ENCODE data around the gene PCMT1.
A peak's percentile ranks its signal among the peaks of the same experiment; 100 is the strongest.
"Not testable (repeated sequence)": the region's sequence is repeated elsewhere in the genome, so short reads cannot be mapped to it uniquely, and the experiment has no call there.

Gene PCMT1

DNA sequence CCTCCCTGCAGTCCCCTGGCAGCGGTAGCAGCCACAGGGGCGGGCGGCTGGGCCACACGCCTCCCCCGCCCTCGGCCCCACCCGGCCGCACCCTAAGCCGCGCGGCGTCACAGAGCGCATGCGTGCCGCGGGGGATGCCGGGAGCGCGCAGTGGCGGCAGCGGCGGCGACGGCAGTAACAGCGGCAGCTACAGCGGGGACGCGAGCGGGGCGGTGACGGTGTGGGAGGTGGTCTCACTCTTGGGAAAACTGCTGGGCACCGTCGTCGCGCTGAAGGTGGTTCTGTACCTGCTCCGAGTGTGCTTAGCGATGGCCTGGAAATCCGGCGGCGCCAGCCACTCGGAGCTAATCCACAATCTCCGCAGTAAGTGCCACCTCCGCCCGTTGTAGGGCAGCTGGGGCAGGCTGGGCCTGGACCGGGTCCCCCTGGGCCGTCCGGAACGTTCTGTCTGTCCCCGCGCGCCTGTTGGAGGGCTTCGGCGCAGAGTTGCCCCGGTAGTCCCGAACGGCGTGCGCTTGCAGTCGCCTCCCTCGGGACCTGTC is at the start of gene PCMT1:
Gene PCMT1, plus strand, starts transcription at position 148 of the 542 bp plus-strand sequence. Its CDS starts 161 bp downstream, at position 309.
- DNase-seq = peak; percentile 68

DNA sequence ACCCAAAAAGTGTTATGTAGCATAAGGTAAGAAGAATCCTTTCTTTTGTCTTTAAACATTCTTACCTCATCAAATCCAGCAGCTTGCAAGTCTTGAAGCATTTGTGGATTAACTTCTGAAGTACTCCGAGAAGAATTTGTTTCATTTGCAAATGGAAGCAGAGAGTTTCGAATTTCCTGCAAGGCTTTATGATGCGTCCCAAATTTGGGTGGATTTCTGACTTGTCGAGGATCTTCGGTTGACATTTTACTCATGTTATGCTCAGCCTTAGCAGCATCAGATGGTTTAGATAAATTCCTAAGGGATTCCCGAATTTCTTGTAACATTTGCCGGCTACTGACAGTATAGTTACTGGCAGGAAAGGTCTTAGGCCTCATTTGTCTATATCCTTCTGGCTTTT is 47.8 kb upstream of the PCMT1 start:
- DNase-seq = no peak

DNA sequence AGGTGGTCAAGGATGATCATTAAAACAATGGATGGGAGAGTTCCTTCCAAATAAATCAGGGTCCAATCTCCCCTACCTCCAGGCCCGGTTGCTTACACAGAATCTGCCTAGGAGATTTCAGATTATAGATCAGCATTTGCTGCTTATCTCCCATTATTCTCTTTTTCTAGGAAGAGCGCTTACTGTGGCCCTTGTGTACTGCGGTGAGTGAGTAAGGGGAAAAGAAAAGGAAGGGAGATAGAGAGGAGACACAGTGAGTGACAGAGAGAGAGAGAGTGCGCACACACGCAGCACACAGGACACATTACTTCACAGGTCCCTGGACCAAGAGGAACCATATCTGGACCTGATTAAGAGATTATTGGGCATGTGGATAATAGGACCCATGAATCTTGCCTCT is 37.8 kb upstream of the PCMT1 start:
- no peak for DNase-seq

DNA sequence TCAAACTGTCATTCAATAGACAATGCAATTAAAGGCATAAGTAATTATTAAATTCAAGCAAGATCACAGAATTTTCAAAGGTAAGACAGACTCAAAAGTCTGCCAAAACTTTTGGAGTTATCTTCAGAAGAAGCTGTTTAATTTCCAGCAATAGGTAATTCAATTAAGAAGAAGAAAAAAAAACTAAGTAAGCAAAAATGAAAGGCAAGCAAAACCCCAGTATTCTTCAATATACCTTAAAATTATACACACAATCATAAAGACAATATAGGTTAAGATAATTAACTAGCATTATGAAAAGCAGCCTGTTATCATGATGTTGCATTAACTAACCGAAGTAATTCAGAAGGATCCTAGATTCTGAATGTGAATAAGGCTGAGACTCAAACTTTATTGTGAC is 35.1 kb upstream of the PCMT1 start:
- no peak for DNase-seq

DNA sequence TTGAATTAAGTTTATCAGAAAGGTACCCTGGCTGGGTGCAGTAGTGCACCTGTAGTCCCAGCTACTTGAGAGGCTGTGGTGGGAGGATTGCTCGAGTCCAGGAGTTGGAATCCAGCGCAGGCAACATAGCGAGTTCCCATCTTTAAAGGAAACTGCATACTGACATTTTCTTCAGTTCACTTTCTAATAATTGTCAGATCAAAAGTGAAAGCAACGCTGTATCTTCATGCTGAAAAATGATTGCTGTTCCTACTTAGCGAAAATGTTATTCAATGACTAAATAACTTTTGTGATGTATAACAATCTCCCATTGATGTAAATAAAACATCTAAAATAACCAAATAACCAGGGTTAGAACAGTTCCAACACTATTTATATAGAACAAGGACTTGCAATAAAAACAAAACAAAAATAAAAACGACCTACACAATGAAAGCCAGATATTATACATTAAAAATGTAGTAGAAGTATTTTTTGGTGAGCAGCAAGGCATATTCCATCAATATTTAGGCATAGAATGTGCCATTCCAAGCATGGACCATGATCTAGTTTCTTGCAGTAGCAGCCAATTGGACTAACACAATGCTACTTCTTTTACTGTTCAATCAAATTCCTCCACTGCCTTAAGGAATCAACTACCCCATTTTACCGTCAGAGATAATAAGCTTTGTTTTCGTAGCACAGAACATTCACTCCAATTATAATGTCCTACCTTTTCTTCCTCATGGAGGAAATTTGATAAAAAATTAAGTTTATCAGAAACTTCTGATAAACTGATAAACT is 33.2 kb upstream of the PCMT1 start:
- DNase-seq = no peak

DNA sequence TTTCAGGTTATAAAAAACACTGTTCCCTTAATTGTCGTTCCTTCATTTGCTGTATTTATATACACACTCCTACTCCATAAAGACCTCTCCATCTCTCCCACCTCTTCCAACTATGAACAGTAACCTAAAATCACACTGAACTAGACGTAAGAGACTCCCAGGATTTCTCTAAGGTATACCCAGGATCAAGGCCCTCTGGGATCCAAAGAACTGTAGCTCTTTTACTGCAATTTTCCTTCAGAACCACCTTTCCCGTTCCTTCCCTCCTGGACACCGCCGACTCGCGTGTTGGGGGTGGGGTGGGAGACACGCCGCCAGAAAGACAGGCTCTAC is 32.3 kb upstream of the PCMT1 start:
- DNase-seq = no peak

DNA sequence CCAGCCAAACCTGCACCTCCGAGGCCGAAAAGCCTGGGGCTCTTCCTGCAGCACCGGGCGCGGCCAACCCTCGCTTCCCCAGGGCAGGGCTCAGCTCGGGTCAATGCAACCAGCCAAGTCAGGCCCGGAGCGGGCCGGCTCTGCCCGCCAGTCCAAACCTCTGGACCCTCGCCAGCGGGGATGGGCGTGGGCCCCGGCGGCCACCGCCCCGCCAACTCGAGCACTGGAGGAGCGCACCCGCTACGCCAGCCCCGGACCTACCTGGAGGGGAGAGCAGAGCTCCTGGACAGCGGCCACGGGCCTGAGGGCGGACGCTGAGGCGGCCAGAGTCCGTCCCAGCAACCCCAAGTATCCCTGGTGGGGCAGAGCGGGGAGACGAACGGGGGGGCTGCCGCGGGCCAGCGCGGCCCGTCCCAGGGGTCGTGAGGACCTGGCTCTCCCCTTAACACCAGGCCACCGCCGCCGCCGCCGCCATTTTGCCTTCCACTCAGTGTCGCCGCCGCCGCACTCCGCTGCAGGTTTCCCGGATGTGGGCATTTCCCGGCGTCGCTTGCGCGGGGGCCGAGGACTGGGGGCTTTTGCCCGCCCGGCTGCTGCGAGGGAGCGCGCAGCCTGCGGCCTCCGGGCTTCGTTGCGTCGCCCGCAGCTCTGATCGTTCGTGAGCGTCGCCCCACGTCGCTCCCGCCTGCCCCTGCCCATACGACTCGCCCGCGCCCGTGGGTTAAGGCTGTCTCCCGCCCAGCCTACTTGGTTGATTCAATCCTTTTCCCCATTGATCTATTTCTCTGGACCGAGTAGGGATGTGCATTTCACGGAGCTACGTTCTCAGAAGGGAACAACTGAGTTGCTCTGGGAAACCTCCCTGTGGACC is 31.7 kb upstream of the PCMT1 start, which contains the start of gene LATS1:
Gene LATS1, minus strand, starts transcription at position 514 of the 871 bp plus-strand sequence. CDS start 15,975 bp downstream, outside the sequence.
- peak; percentile 68 for DNase-seq

DNA sequence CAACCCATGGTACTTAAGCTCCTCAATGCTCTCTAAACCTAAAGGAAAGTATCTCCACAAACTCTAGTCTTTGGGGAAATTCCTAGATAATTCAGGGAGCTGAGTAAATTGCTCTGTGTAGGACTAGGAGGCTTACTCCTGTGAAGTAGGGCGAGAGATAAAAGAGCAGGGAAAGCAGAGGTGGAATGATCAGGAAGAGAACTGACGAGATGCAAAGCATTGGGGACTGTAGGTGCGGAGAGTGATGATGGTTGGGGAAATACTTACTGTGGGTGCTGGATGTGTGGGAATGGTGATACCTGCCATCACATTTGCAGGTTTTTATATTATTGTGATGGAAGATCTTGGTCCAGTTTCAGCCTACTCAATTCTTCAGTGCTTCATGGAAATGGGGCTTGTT is 30.0 kb upstream of the PCMT1 start:
- DNase-seq = no peak

DNA sequence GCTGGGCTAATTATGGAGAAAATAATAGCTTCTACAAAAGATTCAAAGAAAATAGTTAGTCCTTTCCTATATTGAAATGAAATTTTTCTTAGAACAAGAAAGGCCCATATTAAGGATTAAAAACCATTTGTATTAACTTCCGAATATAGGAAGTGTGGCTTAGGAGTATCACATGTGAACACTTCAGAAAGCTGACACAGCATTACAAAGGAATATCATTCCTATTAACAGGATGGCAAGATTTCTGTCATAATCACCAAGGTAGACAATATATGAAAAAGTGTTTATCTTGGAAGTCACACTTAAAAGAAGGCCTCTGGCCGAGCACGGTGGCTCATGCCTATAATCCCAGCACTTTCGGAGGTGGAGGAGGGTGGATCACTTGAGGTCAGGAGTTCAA is 26.3 kb upstream of the PCMT1 start:
- no peak for DNase-seq

DNA sequence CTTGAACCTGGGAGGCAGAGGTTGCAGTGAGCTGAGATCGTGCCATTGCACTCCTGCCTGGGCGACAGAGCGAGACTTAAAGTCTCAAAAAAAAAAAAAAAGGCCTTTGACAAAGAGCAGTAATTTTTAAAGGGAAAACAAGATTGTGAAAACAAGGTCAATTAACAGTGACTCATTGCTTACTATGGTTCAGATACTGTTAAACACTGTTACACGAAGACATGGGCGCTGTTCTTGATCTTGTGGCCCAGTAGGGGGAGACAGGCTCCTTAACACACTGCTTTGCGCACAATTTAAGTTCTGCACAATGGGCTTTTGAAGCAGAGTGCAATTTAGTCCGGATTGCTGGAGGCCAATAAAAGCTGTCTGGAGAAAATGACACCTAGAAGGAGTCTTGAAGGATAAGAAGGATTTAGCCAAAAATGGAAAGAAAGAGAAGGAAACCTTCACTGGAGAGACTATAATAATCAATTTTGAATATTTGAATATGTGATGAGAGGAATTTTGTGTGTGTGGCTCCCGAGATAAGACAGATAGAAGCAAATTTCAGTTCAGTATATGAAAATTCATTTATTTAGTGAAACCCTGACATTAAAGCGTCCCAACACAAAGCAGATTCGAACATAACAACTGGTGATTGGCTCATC is 25.6 kb upstream of the PCMT1 start:
- no peak for DNase-seq

DNA sequence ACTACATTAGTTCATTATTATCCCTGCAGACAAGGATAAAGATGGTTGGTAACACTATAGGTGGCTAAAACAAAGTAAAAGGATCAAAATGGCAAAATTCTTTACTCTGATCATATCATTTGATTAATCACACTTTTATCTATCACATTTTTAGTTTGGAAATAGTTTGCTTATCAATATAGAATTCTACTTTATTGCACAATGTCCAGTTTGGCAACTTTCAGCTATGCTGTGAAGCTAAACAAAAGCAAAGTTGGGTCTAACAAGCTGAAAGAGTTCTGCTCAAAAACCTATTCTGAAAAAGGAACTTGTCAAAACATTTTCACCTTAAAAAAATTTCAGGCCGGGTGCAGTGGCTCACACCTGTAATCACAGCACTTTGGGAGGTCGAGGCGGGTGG is 23.8 kb upstream of the PCMT1 start:
- no peak for DNase-seq

DNA sequence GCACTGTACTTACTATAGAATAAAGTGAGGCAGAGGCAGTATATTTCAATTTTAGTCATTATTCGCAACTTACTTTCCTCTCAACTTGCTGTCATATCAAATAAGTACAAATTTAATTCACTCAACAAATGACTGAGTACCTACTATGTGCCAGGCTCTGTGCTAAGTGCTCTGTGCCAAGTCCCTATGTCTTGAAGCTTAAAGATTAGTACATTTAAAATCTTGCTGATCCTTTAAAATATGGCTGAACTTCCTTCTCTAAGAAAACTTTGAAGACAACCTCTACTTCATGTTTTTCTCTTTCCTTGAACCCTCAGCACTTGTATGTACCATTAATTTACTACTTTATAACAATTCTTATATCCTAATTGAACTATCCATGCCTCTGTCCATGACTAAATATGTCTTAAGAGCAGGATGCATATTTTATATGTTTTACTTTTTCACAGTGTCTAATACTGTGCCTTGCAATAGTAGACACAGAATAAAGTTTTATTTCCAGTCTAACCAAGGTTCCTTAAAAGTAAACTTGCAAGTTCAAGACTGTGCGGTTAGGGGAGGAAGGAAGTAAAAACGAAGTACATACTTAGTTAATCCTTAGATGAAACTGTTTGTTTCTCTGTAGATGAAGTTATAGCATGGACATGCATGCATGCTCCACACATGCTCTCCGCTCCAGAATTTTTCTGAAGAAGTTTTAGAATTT is 21.6 kb upstream of the PCMT1 start:
- DNase-seq = no peak

DNA sequence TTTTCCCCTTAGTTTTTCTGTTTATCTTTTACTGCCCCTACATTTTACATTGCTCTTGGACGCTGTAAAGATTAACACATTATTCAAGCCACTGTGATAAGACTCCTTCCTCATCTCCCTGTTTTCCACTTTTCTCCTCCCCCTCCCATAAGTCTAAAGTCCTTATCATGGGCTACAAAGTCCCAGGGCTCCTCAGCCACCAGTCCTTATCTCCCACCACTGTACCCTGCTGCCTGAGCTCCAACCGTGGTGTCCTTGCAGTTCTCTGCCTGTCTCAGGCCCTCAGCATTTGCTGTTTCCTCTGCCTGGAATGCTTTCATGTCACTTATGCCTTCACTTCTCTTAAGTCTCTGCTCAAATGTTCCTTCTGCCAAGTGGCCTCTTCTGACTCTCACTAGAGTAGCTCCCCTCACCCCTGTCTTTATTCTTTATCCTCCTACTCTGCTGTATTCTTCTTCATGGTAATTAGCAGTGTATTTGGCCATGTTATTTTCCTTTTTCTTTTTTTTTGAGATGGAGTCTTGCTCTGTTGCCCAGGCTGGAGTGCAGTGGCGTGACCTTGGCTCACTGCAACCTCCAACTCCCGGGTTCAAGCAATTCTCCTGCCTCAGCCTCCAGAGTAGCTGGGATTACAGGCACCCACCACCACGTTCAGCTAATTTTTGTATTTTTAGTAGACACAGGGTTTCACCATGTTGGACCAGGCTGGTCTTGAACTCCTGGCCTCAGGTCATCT is 20.9 kb upstream of the PCMT1 start:
- DNase-seq = no peak

DNA sequence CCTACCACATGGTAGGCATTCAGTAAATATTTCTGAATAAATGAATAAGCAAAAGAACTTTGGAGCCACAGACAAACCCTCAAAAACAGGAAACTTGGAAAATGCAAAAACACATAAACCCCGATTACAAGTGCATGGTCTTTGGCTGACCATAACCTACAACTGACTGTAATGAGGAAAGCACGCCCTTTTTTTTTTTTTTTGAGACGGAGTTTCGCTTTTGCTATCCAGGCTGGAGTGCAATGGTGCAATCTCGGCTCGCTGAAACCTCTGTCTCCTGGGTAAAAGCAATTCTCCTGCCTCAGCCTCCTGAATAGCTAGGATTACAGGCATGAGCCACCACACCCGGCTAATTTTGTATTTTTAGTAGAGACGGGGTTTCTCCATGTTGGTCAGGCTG is 19.7 kb upstream of the PCMT1 start:
- no peak for DNase-seq

DNA sequence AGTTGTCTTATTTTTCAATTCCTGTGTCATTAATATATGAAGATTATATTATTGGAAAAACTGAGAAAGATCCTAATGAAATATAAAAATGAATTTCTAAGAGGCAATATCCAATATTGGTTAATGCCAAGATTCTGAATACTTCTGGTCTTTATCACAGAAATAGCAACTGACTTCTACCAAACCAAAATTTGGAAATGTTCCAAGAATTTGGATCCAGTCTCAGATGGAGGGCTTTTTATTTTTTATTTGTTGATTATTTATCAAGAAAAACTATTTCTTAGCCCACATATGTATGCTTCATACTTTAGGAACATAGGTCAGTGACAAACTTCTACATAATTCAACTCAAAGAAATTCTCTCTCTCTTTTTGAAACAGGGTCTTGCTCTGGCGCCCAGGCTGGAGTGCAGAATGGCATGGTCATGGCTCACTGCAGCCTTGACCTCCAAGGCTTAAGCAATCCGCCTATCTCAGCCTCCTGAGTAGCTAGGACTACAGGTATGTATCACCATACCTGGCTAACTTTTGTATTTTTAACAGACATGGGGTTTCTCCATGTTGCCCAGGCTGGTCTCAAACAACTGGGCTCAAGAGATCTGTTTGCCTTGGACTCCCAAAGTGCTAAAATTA is 16.3 kb upstream of the PCMT1 start:
- DNase-seq = no peak

DNA sequence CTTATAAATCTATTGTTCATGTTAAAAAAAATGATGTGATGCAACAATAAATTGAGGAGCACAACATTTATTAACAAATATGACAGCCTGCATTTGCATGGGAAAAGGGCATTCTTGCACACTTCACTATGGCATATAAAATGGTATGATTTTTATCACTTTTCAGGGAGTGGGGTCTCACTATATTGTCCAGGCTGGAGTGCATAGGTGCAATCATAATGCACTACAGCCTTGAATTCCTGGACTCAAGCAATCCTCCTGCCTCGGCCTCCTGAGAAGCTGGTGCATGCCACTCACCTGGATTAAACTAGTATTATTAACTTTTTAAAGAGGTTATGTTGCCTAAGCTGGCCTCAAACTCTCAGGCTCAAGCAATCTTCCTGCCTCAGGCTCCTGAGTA is 14.6 kb upstream of the PCMT1 start:
- DNase-seq = no peak

DNA sequence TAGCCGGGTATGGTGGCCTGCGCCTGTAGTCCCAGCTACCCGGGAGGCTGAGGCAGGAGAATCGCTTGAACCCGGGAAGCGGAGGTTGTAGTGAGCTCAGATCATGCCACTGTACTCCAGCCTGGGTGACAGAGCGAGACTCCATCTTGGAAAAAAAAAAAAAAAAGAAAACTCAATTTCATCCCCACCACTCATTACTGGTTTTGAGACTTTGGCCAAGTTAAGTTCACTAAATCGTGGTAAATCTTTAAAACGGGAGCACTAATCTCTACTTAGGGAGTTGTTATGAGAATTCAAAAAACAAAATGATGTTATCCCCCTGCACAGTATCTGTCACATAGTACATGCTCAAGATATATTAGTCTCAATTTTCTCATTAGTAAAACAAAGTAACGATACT is 4.3 kb upstream of the PCMT1 start:
- DNase-seq = not testable (repeated sequence)

DNA sequence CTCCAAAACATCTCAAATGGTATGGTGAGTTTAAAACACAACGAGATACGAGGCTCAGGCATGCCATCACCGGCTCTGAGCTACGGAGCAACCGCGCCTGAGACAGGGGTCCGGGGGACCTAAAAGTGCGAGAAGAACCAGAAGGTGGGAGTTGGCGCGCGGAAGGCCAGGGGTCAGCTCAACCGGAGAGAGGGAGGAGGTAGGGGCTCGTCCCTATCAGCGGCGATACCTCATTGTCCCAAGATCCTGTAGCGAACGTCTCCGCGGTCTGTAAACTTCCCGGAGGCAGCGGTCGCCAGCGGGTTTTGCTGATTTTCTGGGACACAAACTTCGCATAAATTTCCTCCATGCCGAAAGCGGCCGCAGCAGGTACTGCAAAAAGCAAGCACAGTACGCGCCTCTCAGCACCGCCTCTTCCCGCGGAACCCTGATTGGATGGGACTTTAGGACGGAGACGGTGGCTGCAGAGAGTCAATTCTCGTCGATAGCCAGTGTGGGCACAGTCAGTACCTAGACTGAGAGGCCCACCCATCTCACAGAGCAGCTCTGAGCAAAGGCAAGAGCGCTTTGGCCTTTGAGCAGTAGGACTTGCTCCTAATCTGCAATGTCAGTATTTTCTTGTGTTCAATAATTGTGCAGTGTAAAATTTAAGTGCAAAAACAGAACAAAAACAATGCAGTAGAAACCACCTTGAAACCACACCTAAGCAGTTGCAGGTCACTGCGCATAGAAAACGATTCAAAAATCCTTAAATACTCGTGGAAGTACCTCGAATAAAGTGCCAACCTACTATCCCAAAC is 3.2 kb upstream of the PCMT1 start, which contains the start of gene NUP43:
Gene NUP43, minus strand, starts transcription at position 383 of the 800 bp plus-strand sequence. Its CDS starts 34 bp downstream, at position 349.
- DNase-seq = peak; percentile 94

DNA sequence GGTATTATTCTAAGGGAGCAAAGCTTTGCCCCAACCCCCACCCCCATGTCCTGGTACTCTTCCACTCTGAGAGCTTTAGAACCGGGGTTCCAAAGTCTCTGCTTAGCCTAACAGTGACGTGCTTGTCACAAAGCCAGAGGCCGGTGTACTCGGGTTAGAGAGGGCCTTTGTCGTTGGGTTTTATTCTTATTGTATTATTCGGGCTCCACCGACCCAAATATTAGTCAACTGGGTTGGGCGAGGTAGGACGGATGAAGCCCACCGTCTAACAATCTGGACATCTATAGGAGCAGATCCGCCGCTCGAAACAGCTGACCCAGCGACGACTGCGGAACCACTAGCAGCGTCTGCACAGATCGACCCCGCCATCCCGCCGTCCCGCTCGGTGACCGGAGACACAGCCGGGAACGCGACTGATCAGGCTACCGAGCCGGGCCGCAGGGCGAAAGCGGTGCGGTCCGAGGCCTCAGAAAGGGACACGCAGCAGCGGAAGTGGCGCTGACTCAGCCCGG is 403 bp upstream of the PCMT1 start:
- not testable (repeated sequence) for DNase-seq

DNA sequence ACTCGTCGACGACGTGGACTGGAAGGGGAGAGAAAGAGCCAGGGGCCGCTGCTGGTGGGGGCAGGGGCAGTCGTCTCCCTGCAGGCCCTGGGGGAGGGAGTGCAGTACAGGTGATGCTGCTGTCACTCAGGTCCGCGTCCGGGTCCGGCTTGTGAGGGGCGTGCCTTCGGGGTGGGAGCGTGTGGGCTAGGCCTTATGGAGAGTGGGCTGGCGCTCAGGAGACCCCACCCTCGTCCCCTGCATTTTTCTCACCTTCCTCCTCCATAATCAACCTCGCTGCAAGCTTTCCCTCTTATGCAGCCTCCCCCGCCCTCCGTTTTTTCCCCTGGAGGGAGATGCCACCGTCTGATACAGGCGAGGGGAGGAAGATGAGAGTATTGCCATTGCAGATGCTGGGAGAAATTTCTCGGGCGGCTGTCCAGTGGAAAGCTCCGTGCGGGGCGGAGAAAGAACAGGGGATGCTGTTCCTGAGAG is 632 bp downstream of the PCMT1 start:
- DNase-seq = peak; percentile 35

Data from DMS 273 treated with DMSO at 0.1 percent for 48 hours (cell line).